ENCODE measurements around the gene GCH1. TPM values are rescaled to one million over a fixed set of nuclear protein-coding genes. Genes with fewer than 3 reads are reported as not detected.

Gene GCH1
- total RNA-seq, 1 donor from 2014 or later: 35.4 TPM

- H3K4me1 Mint-ChIP-seq (ENCODE audit: low read depth): no peaks in the 10 kb centered on the region
- no peaks in the 10 kb centered on the region for H3K27me3 Mint-ChIP-seq
- H3K36me3 Mint-ChIP-seq (ENCODE audit: insufficient read depth): peaks cover 3% of the 10 kb centered on the region
- H3K9me3 Mint-ChIP-seq (ENCODE audit: low read depth): no peaks in the 10 kb centered on the region
- H3K27ac Mint-ChIP-seq: no peak overlapping the region
- DNase-seq (ENCODE audit: low spot score, unreplicated experiment): no peak
- H3K4me3 Mint-ChIP-seq (ENCODE audit: low read depth): no peak overlapping the region
- no peak for TF ChIP-seq CTCF (IDR thresholded peaks at IDR 0.05; ENCODE audit: unreplicated experiment)
These were observed 34.2 kb upstream of the GCH1 start for GRCh38 chr14:54936816-54937215.

GRCh38 chr14:54935958-54936357 lies 33.3 kb upstream of the GCH1 start:
- H3K4me1 Mint-ChIP-seq (ENCODE audit: low read depth): no peaks in the 10 kb centered on the region
- H3K27me3 Mint-ChIP-seq: no peaks in the 10 kb centered on the region
- no peak for TF ChIP-seq CTCF (IDR thresholded peaks at IDR 0.05; ENCODE audit: unreplicated experiment)
- H3K9me3 Mint-ChIP-seq (ENCODE audit: low read depth): no peaks in the 10 kb centered on the region
- H3K36me3 Mint-ChIP-seq (ENCODE audit: insufficient read depth): peaks cover 1% of the 10 kb centered on the region
- DNase-seq (ENCODE audit: low spot score, unreplicated experiment): no peak
- no peak overlapping the region for H3K27ac Mint-ChIP-seq
- H3K4me3 Mint-ChIP-seq (ENCODE audit: low read depth): no peak overlapping the region

GRCh38 chr14:54935100-54935499 lies 32.5 kb upstream of the GCH1 start:
- DNase-seq (ENCODE audit: low spot score, unreplicated experiment): no peak
- H3K36me3 Mint-ChIP-seq (ENCODE audit: insufficient read depth): peaks cover 1% of the 10 kb centered on the region

GRCh38 chr14:54933006-54933405 lies 30.4 kb upstream of the GCH1 start:
- Mint-ChIP-seq H3K9me3 (ENCODE audit: low read depth) (no peaks in the 10 kb centered on the region), H3K4me3 (ENCODE audit: low read depth) (no peak overlapping the region), H3K27me3 (no peaks in the 10 kb centered on the region), H3K4me1 (ENCODE audit: low read depth) (no peaks in the 10 kb centered on the region), H3K36me3 (ENCODE audit: insufficient read depth) (peaks cover 1% of the 10 kb centered on the region), H3K27ac (no peak overlapping the region)
- no peak for TF ChIP-seq CTCF (IDR thresholded peaks at IDR 0.05; ENCODE audit: unreplicated experiment)
- DNase-seq (ENCODE audit: low spot score, unreplicated experiment): no peak

More at GRCh38 chr14:54935100-54935499, 32.5 kb upstream of the GCH1 start:
- no peak for TF ChIP-seq CTCF (IDR thresholded peaks at IDR 0.05; ENCODE audit: unreplicated experiment)
- Mint-ChIP-seq H3K4me3 (ENCODE audit: low read depth) (no peak overlapping the region), H3K27me3 (no peaks in the 10 kb centered on the region), H3K27ac (peak overlapping the region; percentile 24), H3K4me1 (ENCODE audit: low read depth) (no peaks in the 10 kb centered on the region), H3K9me3 (ENCODE audit: low read depth) (no peaks in the 10 kb centered on the region)

GRCh38 chr14:54931598-54932340 lies 29.1 kb upstream of the GCH1 start:
- Mint-ChIP-seq H3K4me1 (ENCODE audit: low read depth) (no peaks in the 10 kb centered on the region), H3K27me3 (no peaks in the 10 kb centered on the region), H3K9me3 (ENCODE audit: low read depth) (no peaks in the 10 kb centered on the region), H3K36me3 (ENCODE audit: insufficient read depth) (peaks cover 1% of the 10 kb centered on the region), H3K27ac (no peak overlapping the region), H3K4me3 (ENCODE audit: low read depth) (no peak overlapping the region)
- TF ChIP-seq CTCF (IDR thresholded peaks at IDR 0.05; ENCODE audit: unreplicated experiment): no peak
- no peak for DNase-seq (ENCODE audit: low spot score, unreplicated experiment)
